MG63 (cell line): Measurements from ENCODE around the gene HDAC4. TPM values are rescaled to one million over a fixed set of nuclear protein-coding genes. Genes with fewer than 3 reads are reported as not detected.
A peak's percentile ranks its signal among the peaks of the same experiment; 100 is the strongest.

ENCODE experiments used
- DNase-seq: peaks from one replicate; pipeline ENCODE4 v3.0.0-alpha.2; 2020
- H3K27me3 ChIP-seq: fragments of 250-450 bp; sonication (Bioruptor Pico); 2 replicates; pipeline ENCODE4 v1.5.1; 2020; ENCODE audit warnings: mild to moderate bottlenecking, moderate library complexity
- H3K36me3 ChIP-seq: fragments of 250-450 bp; sonication (Bioruptor Pico); 2 replicates; pipeline ENCODE4 v1.5.1; 2020; ENCODE audit warnings: mild to moderate bottlenecking, moderate library complexity
- H3K4me3 ChIP-seq: fragments of 250-450 bp; sonication (Bioruptor Pico); 2 replicates; pipeline ENCODE4 v1.5.1; 2020; ENCODE audit warnings: mild to moderate bottlenecking, moderate library complexity
- H3K9me3 ChIP-seq: fragments of 250-450 bp; sonication (Bioruptor Pico); 2 replicates; pipeline ENCODE4 v1.5.1; 2020; ENCODE audit warnings: mild to moderate bottlenecking, moderate library complexity
- total RNA-seq: library from RNA; depleted of rRNA; stranded (reverse); fragments of >200 nt; shearing (Covaris generic); gene quantifications from 2 replicates; pipeline ENCODE4 v1.2.3, GENCODE V29; 2014; ENCODE audit warnings: low replicate concordance

HDAC4 gene
- total RNA-seq, 1 experiment from 2014 or later, result 27.3 TPM

DNA sequence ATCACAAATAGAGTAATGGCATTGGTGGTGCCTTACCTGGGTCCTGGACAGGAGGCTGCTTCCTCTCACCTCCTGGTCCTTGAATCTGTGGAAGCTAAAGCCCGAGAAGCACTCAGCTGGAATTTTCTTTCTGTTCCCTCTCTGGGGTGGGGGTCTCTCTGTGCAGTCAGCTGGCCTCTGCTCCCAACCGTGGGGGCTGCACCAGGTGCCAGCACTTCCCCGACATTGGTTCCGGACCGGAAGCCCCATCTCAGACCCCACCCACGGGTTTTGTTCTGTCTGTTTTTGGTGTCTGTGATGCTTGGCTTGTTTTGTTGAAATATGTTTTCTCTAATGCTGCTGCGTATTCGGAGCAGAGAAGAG is 398.2 kb downstream of the HDAC4 start:
- no peak for DNase-seq
- Histone ChIP-seq H3K9me3 (peaks cover 4% of the 10 kb centered on the region), H3K4me3 (no peak overlapping the region)

DNA sequence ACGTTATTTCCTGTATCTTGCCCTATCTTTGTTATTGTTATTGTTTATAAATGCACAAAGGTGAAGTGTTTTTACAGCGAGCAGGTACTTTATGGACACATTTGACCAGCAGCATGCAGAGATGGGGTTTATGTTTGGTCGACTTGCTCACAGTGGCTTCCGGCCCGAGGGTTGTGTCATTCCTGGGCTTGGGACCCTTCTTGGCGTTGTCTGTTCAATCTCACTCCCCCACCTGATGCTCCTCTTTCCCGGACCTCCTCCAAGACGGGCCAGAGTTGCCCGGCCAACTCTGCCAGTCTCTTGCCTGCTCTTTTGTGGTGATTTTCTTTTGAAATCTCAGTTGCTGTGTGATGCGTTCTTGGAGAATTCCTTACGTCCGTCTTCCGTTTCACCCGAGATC is 399.0 kb downstream of the HDAC4 start:
- H3K27me3 ChIP-seq, result no peaks in the 10 kb centered on the region
- peaks cover 4% of the 10 kb centered on the region for H3K9me3 ChIP-seq
- no peaks in the 10 kb centered on the region for H3K36me3 ChIP-seq
- H3K4me3 ChIP-seq, result no peak overlapping the region
- DNase-seq, result no peak

More for the DNA sequence above, 398.2 kb downstream of the HDAC4 start:
- no peaks in the 10 kb centered on the region for H3K36me3 ChIP-seq
- no peaks in the 10 kb centered on the region for H3K27me3 ChIP-seq

GRCh38 chr2:239000500-239001073 is 400.2 kb downstream of the HDAC4 start:
- Histone ChIP-seq H3K9me3 (peaks cover 4% of the 10 kb centered on the region), H3K27me3 (no peaks in the 10 kb centered on the region), H3K4me3 (no peak overlapping the region), H3K36me3 (no peaks in the 10 kb centered on the region)
- no peak for DNase-seq

GRCh38 chr2:239000089-239000488 is 400.7 kb downstream of the HDAC4 start:
- Histone ChIP-seq H3K9me3 (peaks cover 7% of the 10 kb centered on the region), H3K4me3 (no peak overlapping the region), H3K27me3 (no peaks in the 10 kb centered on the region), H3K36me3 (no peaks in the 10 kb centered on the region)
- DNase-seq, result no peak

GRCh38 chr2:238999291-238999741 is 401.5 kb downstream of the HDAC4 start:
- peak; percentile 67 for DNase-seq
- H3K36me3 ChIP-seq, result no peaks in the 10 kb centered on the region
- H3K27me3 ChIP-seq, result no peaks in the 10 kb centered on the region
- H3K9me3 ChIP-seq, result peaks cover 15% of the 10 kb centered on the region
- no peak overlapping the region for H3K4me3 ChIP-seq

DNA sequence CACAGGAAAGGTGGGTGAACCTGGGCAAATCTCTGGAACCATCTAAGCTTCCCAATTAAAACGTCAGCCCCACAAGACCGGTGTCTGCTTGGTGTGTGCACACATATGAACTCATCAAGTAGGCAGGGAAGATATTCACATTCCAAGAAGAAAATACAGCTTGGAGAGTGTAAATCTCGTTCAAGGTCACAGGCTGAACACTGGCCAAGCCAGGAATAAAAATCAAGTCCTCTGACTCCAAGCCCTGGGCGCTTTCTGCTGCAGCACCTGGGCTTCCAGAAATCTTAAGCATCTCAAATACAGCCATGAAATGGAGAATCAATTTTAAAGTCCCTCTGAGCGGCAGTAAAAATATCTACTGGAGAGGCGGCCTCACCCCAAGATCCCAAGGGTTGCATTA is 402.0 kb downstream of the HDAC4 start:
- no peaks in the 10 kb centered on the region for H3K27me3 ChIP-seq
- H3K36me3 ChIP-seq, result no peaks in the 10 kb centered on the region
- H3K4me3 ChIP-seq, result no peak overlapping the region
- peaks cover 18% of the 10 kb centered on the region for H3K9me3 ChIP-seq
- DNase-seq, result no peak
